Activated CD4-positive, CD25-positive, alpha-beta regulatory T cell (primary cell): ENCODE results near the gene TPSB2.
"Not testable (repeated sequence)": the region's sequence is repeated elsewhere in the genome, so short reads cannot be mapped to it uniquely, and the experiment has no call there.

Experiments
- DNase-seq, 4 experiments: peaks; one replicate each; lab custom pipeline; 2025; lab: John Stamatoyannopoulos, UW

Gene TPSB2

DNA sequence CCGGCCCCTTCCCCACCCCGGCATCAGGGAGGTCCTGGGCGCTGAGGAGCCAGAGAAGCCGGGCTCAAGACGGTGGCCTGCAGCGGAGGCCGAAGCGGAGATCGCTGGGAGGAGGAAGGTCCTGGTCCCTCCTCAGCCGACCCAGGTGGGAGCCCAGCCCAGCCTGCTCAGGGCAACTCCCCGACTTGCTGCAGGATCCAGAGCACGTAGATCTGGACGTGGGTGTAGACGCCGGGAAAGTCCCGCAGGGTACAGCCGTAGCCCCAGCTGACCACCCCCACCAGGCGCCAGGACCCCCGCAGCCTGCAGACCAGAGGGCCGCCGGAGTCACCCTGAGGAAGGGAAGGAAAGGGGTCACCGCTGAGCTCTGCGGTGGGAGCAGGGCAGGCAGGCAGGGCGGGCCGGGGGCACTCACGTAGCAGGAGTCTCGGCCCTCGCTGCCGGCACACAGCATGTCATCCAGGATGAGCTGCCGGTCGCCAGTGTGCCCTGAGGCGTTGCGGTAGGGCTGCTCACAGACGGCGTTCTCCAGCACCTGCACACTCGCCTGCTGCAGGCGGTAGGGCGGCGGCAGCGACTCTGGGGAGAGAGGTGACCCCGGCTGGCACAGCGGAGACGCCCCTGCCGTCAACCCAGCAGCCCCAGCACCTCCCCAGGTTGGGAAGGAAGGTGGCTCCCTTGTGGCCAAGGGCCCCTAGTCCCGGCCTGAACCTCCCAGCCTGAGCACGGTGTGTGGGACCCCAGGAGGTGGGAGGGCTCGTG is 31.3 kb upstream of the TPSB2 start:
- DNase-seq: no peak

DNA sequence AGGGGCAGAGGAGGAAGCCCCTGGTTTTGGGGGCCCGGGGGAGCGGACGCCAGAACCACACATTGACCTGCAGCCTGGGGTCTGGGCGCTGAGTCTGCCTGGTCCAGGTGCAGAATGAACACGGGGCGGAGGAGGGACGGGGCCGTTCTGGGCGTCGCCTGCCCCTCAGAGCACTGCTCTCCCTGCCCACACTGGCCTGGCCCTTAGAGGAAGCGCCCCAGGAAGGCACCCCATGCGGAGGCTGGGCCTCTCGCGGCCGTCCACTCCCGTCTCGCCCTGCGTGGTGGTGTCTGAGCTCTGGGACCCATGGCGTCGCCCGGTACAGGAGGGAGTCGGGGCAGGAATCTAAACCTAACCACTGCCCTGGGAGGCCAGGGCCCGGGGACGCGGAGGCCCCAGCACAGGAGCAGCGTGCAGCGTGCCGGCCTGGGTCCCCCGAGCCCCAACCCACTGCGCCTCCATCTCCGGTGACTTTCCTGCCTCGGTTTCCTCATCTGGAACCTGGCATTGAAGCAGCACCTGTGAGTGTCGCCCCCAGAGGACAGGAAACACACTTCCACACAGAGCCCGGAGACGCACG is 30.2 kb upstream of the TPSB2 start:
- no peak for DNase-seq

DNA sequence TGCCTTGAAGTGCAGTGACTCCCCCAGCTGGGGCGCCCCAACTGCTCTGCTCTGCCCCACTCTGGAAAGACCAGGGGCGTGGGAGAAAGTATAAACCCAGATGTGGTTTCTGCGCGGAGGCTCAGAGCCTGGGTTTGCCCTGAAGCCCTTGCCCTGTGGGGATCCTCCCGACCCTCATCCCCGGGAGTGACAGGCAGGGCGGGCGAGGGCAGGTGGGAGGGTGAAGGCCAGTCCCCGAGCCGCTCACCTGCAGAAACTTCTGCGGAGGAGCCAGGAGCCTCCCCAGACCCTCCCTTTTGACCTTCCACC is 29.7 kb upstream of the TPSB2 start:
- no peak for DNase-seq

DNA sequence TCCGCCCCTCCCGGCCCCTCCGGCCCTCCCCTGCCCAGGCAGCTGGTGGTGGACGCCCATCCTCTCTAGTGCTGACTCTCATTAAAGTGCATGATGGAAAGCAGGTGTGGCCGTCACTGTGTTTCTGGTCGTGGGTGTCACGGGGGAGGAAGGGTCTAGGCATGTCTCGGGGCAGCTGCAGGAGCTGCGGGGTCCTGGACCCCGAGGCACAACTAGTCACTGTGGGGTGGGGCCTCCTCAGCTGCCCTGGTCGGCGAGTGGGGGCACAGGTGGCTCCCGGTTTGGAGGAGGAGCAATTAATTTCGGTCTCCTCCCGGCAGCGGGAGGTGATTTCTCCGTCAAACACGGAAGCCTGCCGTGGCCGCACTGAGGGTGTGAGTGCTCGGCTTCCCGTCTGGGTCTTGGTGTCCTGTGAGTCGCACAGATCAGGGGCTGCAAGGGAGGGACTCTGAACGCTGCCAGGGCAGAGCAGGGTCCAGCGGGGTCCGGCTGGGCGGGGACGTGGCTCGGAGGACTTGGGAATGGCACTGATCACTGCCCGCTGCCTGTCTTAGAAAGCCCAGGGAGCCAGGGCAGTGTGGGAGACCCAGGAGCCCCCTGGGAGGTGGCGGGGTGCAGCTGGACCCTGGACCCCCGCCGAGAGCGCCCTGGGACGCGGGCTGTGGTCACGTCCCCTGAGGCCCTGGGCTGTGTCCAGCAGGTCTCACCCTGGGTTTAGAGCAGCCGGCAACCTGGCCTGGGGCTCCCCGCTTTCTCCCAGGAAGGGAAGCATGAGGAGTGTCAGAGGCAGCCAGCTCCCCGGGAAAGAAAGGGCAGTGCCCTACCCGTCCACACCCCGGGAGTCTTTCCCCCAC is 29.1 kb upstream of the TPSB2 start:
- no peak for DNase-seq

DNA sequence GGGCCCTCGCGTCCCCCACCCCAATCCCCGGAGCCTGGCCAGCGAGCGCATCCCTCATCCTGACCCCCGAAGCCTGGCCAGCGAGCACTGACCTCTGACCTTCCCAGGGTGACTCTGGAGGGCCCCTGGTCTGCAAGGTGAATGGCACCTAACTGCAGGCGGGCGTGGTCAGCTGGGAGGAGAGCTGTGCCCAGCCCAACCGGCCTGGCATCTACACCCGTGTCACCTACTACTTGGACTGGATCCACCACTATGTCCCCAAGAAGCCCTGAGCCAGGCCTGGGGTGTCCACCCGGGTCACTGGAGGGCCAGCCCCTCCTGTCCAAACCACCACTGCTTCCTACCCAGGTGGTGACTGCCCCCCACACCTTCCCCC is 28.2 kb upstream of the TPSB2 start:
- DNase-seq: no peak

DNA sequence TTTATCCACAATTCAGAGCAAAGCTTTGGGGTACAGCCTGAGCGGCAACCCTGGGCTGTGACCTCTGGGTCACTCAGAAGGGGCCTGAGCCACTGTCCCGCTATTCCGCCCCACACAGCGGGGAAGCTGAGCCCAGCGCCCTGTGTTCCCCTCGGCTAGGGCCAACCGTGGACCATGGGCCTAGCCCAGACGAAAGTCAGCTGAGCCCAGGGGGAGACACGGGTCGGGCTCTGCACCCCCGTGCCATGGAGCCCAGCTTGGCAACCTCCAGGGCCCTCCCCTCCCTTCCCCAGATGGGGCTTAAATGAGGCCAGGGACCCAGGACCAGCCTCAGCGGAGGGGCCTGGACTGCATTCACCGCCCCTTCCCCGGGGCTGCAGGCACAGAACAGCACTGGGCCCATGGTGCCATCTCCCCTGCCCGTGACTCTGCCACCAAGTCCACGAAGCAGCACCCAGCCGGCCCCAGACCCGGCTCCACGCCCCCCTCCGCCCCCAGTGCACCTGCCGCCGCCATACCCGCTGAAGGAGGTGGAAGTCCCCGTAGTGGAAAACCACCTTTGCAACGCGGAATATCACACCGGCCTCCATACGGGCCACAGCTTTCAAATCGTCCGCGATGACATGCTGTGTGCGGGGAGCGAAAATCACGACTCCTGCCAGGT is 27.7 kb upstream of the TPSB2 start:
- DNase-seq: no peak

DNA sequence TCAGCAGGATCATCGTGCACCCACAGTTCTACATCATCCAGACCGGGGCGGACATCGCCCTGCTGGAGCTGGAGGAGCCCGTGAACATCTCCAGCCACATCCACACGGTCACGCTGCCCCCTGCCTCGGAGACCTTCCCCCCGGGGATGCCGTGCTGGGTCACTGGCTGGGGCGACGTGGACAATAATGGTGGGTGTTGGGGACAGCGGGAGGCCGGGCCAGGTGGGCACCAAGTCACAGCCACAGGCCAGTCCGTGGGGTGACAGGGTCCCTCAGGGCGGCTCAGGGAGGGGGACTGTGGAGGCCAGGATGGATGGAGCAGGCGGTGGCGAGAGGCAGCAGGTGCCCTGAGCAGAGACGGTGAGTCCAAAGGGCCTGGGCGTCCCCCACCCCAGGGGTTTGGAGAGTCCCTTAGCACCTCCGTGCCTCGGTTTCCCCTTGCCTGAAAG is 26.9 kb upstream of the TPSB2 start:
- no peak for DNase-seq

DNA sequence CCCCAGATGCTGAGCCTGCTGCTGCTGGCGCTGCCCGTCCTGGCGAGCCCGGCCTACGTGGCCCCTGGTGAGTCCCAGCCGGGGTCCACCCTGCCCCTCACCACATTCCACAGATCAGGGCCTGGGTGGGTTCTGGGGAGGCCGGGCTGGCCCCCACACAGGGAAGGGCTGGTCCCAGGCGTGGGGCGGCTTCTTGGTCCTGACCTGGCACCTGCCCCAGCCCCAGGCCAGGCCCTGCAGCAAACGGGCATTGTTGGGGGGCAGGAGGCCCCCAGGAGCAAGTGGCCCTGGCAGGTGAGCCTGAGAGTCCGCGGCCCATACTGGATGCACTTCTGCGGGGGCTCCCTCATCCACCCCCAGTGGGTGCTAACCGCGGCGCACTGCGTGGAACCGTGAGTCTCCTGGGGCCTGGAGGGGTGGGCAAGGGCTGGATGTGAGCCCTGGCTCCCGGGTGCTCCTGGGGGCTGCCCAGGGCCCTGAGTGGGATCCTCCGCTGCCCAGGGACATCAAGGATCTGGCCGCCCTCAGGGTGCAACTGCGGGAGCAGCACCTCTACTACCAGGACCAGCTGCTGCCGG is 26.4 kb upstream of the TPSB2 start:
- not testable (repeated sequence) for DNase-seq

DNA sequence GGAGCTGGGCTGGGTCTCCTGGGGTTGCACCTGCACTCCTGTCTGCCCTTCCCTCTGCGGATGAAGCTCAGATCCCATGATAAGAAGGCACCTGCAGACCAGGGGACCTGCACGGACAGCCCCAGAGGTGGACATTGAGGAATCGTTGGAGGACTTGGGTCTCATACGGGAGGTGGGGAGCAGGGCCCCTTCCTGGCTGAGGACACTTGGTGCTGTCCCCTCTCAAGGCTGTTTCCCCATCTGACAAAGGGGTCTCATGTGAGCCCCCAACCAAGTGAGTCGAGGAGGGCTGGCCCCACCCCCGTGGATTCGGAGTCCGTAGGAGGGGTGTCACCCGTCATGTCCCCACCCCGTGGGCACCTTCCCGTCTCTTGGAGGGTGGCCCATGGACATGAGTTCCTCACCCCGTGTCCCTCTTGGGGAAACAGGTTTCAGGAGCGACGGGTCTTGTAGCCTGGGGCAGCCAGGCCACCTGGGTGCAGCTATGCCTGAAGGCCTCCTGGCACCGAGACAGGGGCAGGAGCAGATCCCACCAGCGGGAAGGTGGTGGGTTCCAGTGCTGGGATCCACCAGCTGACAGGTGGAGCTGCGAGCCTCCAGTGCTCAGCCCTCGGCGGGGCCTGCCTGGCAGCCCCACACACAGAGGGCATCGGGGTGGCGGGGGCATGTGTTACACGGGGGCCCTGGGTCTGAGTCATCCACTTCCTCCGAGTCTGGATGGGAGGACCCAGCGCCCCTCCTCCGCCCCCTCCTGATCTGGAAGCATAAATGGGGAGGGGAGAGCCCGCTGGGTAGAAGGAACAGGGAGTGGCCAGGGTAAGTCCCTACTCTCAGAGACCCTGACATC is 25.5 kb upstream of the TPSB2 start, which contains the start of gene TPSD1:
TSS of gene TPSD1 (plus strand) at position 794 of the 847 bp plus-strand sequence. CDS start 212 bp downstream, outside the sequence.
- not testable (repeated sequence) for DNase-seq

DNA sequence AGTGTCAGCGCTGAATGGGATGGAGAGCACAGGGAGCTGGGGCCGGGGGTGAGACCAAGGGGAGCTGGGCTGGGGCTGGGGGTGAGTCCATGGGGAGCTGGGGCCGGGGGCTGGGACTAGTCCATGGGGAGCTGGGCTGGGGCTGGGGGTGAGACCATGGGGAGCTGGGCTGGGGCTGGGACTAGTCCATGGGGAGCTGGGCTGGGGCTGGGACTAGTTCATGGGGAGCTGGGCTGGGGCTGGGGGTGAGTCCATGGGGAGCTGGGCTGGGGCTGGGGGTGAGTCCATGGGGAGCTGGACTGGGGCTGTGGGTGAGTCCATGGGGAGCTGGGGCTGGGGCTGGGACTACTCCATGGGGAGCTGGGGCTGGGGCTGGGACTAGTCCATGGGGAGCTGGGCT is 24.8 kb upstream of the TPSB2 start:
- DNase-seq: not testable (repeated sequence)

DNA sequence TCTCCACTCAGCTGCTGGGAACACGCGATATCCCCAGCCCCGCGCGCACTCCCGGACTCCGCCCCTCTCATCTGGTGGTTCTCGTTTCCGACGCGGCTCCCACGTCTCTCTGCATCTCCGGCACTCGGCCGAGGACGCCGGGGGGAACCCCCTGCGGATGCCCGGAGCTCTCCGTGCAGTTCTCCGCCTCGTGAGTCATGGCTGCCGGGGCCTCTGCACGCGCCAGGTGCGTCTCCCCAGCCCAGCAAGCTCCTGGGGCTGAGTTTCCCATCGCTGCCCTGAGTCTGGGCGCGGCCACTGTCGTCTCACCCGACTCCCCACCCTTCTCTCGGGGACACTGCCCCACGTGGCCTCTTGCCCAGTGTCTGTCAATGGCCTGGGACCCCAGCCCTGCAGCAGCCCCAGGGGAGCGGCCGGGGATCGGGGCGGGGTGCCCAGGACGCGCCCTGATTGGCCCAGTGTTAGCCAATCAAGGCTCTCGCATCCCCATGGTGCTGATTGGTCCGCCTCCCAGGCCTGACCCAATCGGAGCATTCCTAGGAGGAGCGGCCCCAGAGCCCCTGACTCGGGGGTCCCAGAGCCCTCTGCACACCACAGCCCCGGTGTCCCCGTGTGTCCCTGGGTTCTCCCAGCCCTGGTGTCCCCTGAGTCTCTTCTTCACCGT is 23.8 kb upstream of the TPSB2 start:
- not testable (repeated sequence) for DNase-seq

DNA sequence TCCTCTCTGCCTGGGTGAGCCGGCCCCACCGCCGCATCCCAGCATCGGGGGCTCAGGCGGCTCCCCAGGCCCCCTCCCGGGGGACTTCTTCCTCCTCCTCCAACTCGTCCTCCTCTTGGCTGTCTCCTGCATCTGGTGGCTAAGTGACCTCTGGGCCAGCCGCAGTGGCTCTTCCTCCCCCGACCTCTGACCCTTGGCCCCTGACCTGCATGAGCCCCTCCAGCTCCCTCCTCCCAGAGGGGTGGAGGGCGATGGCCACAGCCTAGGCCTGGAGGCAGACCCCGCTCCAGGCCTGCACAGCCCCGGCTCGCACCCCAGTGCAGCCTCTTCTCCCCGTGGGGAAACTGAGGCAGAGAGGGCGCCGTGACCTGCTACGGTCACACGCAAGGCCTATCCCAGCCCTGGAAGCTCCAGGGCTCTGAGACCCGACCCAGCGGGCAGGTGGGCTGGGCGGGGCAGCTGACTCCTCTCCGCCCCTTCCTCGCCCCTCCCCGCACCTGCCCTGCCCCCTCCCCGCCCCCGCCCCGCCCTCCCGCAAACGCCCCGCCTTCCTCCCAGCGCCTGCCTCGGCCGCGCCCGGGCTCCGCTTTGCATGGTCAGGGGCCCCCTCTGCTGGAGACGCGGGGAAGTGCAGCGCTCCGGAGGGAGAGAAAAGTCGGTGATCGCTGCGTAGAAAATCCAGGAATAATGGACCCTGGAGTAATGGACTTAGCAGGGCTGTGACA is 19.2 kb upstream of the TPSB2 start:
- DNase-seq: not testable (repeated sequence)

DNA sequence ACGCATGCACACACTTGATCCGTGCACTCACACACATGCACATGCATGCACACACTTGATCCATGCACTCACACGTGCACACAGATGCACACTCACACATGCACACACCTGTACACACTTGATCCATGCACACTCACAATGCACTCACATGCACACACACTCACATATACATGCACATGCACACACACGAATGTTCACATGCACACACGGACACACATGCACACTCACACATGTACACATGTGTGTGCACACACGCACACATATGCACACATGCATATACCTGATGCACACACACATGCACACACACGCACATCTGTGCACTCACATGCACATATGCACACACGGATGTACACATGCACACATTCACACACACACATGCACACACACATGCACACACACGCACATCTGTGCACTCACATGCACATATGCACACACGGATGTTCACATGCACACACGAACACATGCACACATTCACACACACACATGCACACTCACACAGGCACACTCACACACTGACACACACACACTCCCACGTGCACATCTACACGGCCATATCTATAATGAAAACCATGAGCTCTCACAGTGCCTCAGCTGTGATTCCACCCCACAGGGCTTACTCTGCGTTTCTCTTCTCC is 18.0 kb upstream of the TPSB2 start:
- DNase-seq: not testable (repeated sequence)

DNA sequence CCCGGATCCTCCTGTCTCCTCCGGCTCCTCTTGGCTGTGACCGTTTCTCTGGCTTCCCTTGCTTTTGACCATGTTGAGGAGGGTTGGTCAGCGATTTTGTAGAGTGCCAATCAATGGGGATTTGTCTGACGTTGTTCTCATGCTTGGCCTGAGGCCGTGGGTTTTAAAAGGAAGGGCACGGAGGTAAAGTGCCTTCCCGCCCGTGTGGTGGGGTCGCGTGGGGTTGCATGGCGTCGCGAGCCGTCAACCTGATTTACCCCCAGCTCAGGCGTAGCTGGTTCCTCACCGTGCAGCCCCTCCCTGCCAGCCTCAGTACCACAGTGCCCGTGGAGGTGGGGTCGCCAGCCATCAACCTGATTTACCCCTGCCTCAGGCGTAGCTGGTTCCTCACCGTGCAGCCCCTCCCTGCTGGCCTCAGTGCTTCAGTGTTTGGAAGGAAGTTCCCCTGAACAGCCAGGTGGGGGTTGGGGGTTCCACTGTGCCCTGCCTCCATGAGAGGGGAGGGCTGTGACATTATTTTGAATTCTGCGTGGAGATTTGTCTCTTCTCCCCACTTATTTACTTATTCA is 15.6 kb upstream of the TPSB2 start:
- DNase-seq: no peak

DNA sequence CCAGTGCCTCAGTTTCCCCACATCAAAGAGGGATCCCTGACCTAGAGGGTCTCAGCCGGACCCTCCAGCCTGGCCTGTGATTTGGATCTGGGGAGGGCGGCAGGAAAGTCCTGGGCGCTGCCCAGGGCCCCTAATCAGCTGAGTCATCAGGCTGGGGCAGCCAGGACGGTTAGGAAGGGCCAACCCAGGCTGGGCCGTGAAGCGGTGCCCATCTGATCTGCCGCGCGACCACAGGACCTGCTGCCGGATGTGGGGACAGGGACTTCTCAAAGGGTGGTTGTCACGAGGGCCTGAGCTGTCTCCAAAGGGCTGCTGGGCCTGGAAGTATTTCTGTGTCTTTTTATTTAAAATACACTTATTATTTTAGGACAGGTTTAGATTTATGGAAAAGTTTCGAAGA is 14.9 kb upstream of the TPSB2 start:
- no peak for DNase-seq

DNA sequence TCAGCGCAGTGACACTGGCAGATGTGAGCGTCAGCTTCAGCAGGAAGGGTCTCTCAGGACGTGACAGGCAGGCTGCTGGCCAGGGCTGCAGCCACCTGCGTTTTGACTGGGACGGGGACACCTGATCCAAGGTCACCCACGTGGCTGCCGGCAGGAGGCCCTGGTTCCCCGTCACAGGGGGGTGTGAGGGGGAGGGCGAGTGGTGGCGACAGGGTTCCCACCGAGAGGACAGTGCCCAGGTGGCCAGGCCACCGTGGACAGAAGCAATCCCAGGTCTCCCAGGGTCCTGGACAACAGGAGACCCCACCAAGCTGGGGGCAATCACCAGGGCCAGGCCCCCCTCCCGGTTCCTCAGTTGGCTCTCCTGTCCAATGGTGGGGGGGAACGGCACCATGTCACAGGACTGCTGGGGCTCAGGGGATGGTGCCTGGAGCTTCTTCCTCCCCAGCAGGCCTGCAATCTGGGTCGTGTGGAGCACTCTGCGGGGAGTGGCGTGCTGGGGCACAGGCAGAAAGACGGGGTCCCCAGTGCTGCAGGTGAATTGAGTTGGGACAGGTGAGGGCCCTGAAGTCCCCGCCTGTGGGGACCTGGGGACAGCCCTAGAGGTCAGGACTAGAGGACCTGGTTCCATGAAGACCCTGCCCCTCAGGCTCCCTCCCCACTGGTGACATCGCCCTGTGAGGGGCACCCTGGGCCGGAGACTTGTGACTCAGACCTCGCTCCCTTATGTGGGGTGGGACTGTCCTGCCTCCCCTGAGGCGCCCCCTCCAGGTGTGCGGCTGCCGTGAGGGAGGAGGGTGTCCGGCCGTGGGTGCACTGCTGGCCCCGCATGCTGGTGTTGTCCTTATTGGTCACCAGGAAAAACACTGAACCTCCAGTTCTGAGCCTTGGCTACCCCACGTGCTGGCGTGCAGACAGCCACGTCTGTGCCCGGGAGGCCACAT is 14.2 kb upstream of the TPSB2 start:
- not testable (repeated sequence) for DNase-seq

DNA sequence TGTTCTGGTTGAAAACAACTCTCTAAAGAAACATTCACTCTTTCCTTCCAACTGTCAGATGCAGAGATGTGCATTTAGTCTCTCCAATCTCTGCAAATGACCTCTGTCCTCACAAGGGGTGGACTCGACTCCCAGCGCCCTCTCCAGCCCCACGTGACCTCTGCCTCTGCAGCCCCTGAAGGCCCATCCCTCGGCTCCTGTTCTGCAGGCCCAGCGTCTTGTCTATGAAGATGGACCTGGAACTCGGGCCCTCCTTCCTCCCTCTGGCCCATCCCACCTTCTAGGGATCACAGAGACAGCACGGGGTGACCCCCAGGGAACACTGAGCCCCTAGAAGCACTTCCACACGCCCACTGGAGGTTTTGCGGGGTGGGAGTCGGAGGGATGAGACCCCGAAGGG is 13.4 kb upstream of the TPSB2 start:
- not testable (repeated sequence) for DNase-seq

DNA sequence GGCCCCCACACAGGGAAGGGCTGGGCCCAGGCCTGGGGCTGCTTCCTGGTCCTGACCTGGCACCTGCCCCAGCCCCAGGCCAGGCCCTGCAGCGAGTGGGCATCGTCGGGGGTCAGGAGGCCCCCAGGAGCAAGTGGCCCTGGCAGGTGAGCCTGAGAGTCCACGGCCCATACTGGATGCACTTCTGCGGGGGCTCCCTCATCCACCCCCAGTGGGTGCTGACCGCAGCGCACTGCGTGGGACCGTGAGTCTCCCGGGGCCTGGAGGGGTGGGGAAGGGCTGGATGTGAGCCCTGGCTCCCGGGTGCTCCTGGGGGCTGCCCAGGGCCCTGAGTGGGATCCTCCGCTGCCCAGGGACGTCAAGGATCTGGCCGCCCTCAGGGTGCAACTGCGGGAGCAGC is 11.1 kb upstream of the TPSB2 start:
- not testable (repeated sequence) for DNase-seq
